AG04449 (cell line): Measurements from ENCODE around the gene GFRA1.

ENCODE experiments used
- CTCF ChIA-PET: fragments of 350-600 bp; formaldehyde crosslinking; extraction: SDS; loops from one replicate; lab custom pipeline; 2021; ENCODE audit warnings: antibody characterized with exemption; lab: Yijun Ruan, JAX
- POLR2A ChIA-PET: fragments of 400-600, 350-600 bp; formaldehyde crosslinking; extraction: SDS; loops from one replicate; lab custom pipeline; 2020; ENCODE audit warnings: antibody characterized with exemption, inconsistent platforms; lab: Yijun Ruan, JAX
- DNase-seq: peaks from one replicate; pipeline ENCODE4 v3.0.0-alpha.2; 2010; ENCODE audit warnings: low read depth, low spot score
- H3K4me3 ChIP-seq: 2 replicates; pipeline ENCODE4 v1.5.1; 2011; ENCODE audit warnings: low read depth, mild to moderate bottlenecking, control low read depth, low read length
- CTCF ChIP-seq: IDR thresholded peaks from one replicate; pipeline ENCODE4 v1.5.1; 2011; ENCODE audit warnings: mild to moderate bottlenecking, moderate library complexity, low read length, control low read depth, inconsistent platforms; ENCODE audit not compliant: insufficient read depth; ENCODE audit errors: missing control alignments

Gene GFRA1

GRCh38 chr10:116259638-116260037 lies 13.4 kb downstream of the GFRA1 start:
- POLR2A ChIA-PET, result no interaction called here
- CTCF ChIA-PET, result interaction anchor here (1.0 kb wide), 1 partner anchor 460 kb away, joined by 3 read pairs; no protein-coding TSS in a partner anchor
- TF ChIP-seq CTCF, result no peak
- H3K4me3 ChIP-seq, result no peak overlapping the region
- DNase-seq, result no peak

- ChIA-PET POLR2A (no interaction called here), CTCF (no interaction called here)
- no peak for DNase-seq
- TF ChIP-seq CTCF, result no peak
- no peak overlapping the region for H3K4me3 ChIP-seq
Observed at GRCh38 chr10:116257785-116258184, 15.2 kb downstream of the GFRA1 start.

- TF ChIP-seq CTCF, result no peak
- ChIA-PET POLR2A (no interaction called here), CTCF (no interaction called here)
- DNase-seq, result no peak
- no peak overlapping the region for H3K4me3 ChIP-seq
Observed at GRCh38 chr10:116256752-116257259, 16.2 kb downstream of the GFRA1 start.

GRCh38 chr10:116255886-116256751 lies 16.9 kb downstream of the GFRA1 start:
- DNase-seq, result no peak
- H3K4me3 ChIP-seq, result no peak overlapping the region
- CTCF ChIA-PET, result no interaction called here
- POLR2A ChIA-PET, result no interaction called here
- TF ChIP-seq CTCF, result no peak

GRCh38 chr10:116254422-116255155 lies 18.4 kb downstream of the GFRA1 start:
- POLR2A ChIA-PET, result no interaction called here
- TF ChIP-seq CTCF, result no peak
- DNase-seq, result no peak
- no peak overlapping the region for H3K4me3 ChIP-seq
- CTCF ChIA-PET, result no interaction called here

- DNase-seq, result no peak
- no peak overlapping the region for H3K4me3 ChIP-seq
- ChIA-PET CTCF (no interaction called here), POLR2A (no interaction called here)
- TF ChIP-seq CTCF, result no peak
Observed at GRCh38 chr10:116253716-116254115, 19.3 kb downstream of the GFRA1 start.
